BE2C (cell line): ENCODE measurements around the gene GPC1.

ENCODE experiments used
- DNase-seq: peaks from one replicate; pipeline ENCODE4 v3.0.0-alpha.2; 2020
- H3K27me3 ChIP-seq: fragments of 250-450 bp; sonication (Bioruptor Pico); 2 replicates; pipeline ENCODE4 v1.5.1; 2020; ENCODE audit warnings: mild to moderate bottlenecking
- H3K36me3 ChIP-seq: fragments of 250-450 bp; sonication (Bioruptor Pico); 2 replicates; pipeline ENCODE4 v1.5.1; 2020; ENCODE audit warnings: mild to moderate bottlenecking
- H3K4me1 ChIP-seq: fragments of 250-450 bp; sonication (Bioruptor Pico); 2 replicates; pipeline ENCODE4 v1.5.1; 2020
- H3K4me3 ChIP-seq: 2 replicates; pipeline ENCODE4 v1.5.1; 2011; ENCODE audit warnings: low read depth, low read length
- H3K9me3 ChIP-seq: fragments of 250-450 bp; sonication (Bioruptor Pico); 2 replicates; pipeline ENCODE4 v1.5.1; 2020
- CTCF ChIP-seq: IDR thresholded peaks from 2 replicates; pipeline ENCODE4 v1.5.1; 2012; ENCODE audit warnings: mild to moderate bottlenecking, low read depth, low read length

GPC1 gene

GRCh38 chr2:240503375-240503774 is 67.9 kb downstream of the GPC1 start:
- no peak for TF ChIP-seq CTCF
- Histone ChIP-seq H3K9me3 (no peaks in the 10 kb centered on the region), H3K4me1 (no peaks in the 10 kb centered on the region), H3K27me3 (no peaks in the 10 kb centered on the region), H3K36me3 (no peaks in the 10 kb centered on the region), H3K4me3 (no peak overlapping the region)
- no peak for DNase-seq

GRCh38 chr2:240503848-240504247 is 68.4 kb downstream of the GPC1 start:
- H3K4me1 ChIP-seq: no peaks in the 10 kb centered on the region
- no peak overlapping the region for H3K4me3 ChIP-seq
- DNase-seq: no peak
- no peaks in the 10 kb centered on the region for H3K27me3 ChIP-seq
- H3K36me3 ChIP-seq: no peaks in the 10 kb centered on the region
- H3K9me3 ChIP-seq: no peaks in the 10 kb centered on the region
- TF ChIP-seq CTCF: no peak

- Histone ChIP-seq H3K27me3 (no peaks in the 10 kb centered on the region), H3K4me1 (no peaks in the 10 kb centered on the region), H3K36me3 (no peaks in the 10 kb centered on the region), H3K4me3 (no peak overlapping the region), H3K9me3 (no peaks in the 10 kb centered on the region)
- no peak for DNase-seq
- no peak for TF ChIP-seq CTCF
These were observed 70.4 kb downstream of the GPC1 start for GRCh38 chr2:240505910-240506309.

GRCh38 chr2:240506406-240507059 is 71.1 kb downstream of the GPC1 start:
- Histone ChIP-seq H3K9me3 (no peaks in the 10 kb centered on the region), H3K36me3 (no peaks in the 10 kb centered on the region), H3K4me1 (no peaks in the 10 kb centered on the region), H3K27me3 (no peaks in the 10 kb centered on the region), H3K4me3 (no peak overlapping the region)
- no peak for DNase-seq
- TF ChIP-seq CTCF: no peak

- Histone ChIP-seq H3K4me1 (no peaks in the 10 kb centered on the region), H3K9me3 (no peaks in the 10 kb centered on the region), H3K27me3 (no peaks in the 10 kb centered on the region), H3K4me3 (no peak overlapping the region), H3K36me3 (no peaks in the 10 kb centered on the region)
- no peak for DNase-seq
- TF ChIP-seq CTCF: no peak
These were observed 71.8 kb downstream of the GPC1 start for GRCh38 chr2:240507060-240507777.

GRCh38 chr2:240507778-240508251 is 72.4 kb downstream of the GPC1 start:
- H3K9me3 ChIP-seq: no peaks in the 10 kb centered on the region
- no peak for TF ChIP-seq CTCF
- no peak overlapping the region for H3K4me3 ChIP-seq
- H3K27me3 ChIP-seq: no peaks in the 10 kb centered on the region
- no peaks in the 10 kb centered on the region for H3K4me1 ChIP-seq
- no peaks in the 10 kb centered on the region for H3K36me3 ChIP-seq
- no peak for DNase-seq
